Measurements from ENCODE around the gene INSR.
"Not testable (repeated sequence)": the region's sequence is repeated elsewhere in the genome, so short reads cannot be mapped to it uniquely, and the experiment has no call there.

The INSR gene

DNA sequence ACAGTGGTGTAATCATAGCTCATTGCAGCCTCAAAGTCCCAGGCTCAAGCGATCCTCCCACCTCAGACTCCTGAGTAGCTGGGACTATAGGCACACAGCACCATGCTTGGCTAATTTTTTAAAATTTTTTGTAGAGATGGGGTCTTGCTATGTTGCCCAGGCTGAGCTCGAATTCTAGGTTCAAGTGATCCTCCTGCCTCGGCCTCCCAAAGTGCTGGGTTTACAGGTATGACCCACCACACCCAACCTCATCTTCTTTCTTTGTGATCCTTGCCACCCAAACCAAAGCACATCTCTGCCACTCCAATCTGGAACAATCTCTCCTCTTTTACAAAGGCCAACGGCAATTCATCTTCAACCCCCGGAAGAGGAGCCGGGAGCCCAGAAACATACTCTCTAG lies 38.6 kb downstream of the INSR start:
- no peak for DNase-seq

DNA sequence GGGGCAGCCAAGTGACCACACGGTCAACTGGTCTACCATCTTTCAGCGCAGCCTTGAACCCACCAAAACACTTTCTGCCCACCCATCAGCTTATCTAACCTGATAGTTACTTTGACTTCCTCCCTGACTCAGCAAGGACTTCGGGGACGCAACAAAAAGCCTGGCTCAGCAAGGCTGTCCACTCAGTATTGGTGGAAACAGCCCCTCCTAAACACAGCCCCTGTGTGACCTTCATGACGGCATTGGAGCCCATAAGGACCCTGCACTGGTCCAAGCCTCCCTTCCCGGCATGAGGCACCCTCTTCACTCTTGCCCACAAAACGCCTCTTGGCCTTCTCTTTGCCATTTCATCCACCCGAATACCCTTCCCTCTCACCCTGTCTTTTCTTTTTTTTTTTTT lies 39.1 kb downstream of the INSR start:
- no peak for DNase-seq

DNA sequence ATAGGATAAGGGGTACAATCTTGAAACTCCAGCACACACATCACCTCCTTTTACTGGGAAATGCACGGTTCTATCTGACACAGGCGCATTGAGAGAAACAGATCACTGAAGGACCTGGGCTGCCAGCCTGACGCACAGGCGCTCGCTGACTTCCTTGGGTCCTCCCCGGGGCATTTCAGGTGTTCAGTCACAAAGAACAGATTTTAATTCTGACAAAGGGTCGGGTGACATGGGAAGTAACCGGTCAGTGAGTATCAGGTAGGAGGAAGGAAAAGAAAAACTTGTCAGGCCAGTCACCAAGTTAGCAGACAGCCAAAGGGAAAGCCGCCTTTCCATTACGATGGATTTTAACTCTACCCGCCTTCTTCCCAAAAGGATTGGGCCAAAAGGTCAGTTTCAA lies 39.6 kb downstream of the INSR start:
- DNase-seq, result no peak

GRCh38 chr19:7252364-7252763 lies 41.9 kb downstream of the INSR start:
- DNase-seq, result no peak

DNA sequence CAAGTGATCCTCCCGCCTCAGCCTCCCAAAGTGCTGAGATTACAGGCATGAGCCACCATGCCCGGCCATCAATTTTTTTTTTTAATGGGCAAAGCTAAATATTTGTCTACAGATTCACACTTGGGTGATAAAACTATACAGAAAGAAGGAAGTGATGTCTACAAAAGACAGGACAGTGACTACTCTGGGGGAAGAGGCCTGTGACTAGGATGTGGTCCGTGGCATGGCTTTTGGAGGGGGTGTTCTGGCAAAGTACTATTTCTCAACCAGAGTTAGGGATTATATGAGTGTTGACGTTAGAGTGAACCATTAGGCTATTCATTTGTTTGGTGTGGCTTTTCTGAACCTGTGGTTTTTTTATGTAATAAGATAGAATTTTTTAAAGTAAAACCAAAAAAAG lies 42.7 kb downstream of the INSR start:
- DNase-seq, result no peak

- no peak for DNase-seq
Observed at GRCh38 chr19:7250951-7251350, 43.3 kb downstream of the INSR start.

- no peak for DNase-seq
Observed at GRCh38 chr19:7250057-7250596, 44.1 kb downstream of the INSR start.

GRCh38 chr19:7247155-7247554 lies 47.1 kb downstream of the INSR start:
- no peak for DNase-seq

DNA sequence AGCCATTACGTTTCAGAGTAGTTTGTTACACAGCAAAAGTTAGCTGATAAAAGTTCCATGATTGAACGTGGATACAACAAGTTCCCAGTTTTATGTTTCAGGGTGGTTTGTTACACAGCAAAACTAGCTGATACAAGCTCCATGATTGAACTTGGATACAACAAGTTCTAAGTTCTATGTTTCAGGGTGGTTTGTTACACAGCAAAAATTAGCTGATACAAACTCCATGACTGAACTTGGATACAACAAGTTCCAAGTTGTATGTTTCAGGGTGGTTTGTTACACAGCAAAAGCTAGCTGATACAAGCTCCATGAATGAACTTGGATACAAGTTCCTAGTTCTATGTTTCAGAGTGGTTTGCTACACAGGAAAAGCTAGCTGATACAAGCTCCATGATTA lies 47.6 kb downstream of the INSR start:
- DNase-seq, result no peak

GRCh38 chr19:7242601-7243258 lies 51.5 kb downstream of the INSR start:
- DNase-seq, result no peak

DNA sequence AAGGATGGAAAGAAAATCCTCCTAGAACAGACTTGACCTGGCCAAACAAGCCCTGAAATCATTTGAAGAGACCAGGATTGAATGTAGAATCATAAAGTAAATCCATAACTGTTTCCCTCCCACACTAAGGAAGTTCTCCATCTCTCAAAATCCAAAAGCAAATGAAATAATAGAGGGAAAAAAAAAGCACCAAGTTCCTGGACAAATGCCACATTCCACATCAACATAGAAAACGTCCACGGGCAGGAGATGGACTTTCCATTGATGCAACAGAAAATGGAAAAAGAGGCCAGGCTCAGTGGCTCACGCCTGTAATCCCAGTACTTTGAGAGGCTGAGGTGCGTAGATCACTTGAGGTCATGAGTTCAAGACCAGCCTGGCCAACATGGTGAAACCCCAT lies 56.2 kb downstream of the INSR start:
- DNase-seq, result no peak

GRCh38 chr19:7236153-7236552 lies 58.1 kb downstream of the INSR start:
- DNase-seq, result no peak

- DNase-seq, result no peak
Observed at GRCh38 chr19:7230826-7231225, 63.4 kb downstream of the INSR start.

DNA sequence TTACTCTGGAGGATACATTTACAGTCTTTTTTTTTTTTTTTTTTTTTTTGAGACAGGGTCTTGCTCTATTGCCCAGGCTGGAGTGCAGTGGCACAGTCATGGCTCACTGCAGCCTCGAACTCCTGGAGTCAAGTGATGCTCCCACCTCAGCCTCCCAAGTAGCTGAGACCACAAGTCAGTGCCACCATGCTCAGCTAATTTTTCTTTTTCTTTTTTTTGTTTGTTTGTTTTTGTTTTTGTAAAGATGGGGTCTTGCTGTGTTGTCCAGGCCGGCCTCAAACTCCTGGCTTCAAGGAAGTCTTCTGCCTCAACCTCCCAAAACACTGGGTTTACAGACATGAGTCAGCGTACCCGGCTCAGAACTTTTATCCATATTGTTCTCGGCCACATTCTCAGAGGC lies 64.5 kb downstream of the INSR start:
- DNase-seq, result no peak

- DNase-seq, result no peak
Observed at GRCh38 chr19:7228935-7229541, 65.2 kb downstream of the INSR start.

DNA sequence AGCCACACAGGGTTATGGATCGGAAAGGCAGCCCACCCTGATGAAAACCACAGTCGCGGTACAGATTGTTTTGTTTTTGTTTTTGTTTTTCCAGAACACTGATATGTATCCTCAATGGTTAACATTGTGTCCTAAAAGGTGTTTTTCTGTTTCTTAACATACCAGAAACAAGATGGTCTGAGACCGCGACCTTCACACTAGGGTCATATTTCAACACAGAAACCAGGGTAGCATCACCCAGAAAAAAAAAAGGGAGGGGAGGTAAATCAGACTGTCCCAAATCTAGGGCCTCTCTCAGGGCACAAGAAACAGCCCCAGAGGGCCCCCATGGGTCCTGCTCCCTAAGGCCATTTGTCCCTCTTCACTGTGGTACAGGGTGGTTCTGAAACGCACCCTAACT lies 66.5 kb downstream of the INSR start:
- DNase-seq, result no peak

DNA sequence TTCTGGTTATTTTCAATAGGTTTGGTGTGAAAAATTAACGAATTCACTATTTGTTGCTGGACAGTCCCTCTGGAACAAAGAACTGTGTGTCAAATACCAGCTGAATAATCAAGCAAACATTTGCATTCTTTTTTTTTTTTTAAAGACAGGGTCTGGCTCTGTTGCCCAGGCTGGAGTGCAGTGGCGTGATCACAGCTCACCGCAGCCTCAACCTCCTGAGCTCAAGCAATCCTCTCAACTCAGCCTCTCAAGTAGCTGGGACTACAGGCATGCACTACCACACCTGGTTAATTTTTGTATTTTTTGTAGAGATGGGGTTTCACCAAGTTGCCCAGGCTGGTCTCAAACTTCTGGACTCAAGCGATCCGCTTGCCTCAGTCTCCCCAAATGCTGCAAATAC lies 67.1 kb downstream of the INSR start:
- DNase-seq, result not testable (repeated sequence)

DNA sequence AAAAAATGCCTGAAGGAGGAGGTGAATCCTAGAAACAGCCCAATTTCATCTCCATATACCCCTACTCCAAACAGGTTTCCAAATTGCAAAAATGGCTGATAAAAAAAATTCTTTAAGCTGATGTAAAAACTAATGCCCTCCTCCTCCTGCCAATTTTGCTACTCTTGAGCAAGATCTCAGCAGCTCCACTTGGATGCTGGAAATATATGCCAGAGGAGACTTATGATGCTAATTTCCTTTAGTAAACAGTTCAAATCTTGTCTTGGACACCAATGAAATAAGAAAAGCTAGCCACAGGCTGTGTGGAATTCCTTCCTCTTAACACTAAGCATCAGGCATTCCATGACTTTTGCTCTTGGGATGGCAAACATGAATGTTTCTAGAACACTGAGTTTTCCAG lies 67.5 kb downstream of the INSR start:
- DNase-seq, result no peak

DNA sequence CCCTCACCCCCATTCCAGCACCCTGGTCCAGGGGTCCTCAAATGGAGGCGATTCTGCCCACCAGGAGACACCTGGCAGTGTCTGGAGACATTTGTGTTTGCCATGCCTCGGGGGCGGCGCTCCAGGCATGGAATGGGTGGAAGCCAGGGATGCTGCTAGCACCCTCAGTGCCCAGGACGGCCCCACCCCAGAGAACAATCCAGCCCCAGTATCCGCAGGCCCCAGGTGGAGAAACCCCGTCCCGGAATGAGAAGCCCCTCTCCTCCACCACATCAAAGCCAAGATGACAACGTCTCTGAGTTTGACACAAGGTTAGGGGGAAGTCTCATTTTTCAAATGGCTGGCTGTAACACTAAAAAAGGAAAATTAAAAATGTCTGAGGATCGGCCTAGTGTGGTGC lies 68.5 kb downstream of the INSR start:
- no peak for DNase-seq

DNA sequence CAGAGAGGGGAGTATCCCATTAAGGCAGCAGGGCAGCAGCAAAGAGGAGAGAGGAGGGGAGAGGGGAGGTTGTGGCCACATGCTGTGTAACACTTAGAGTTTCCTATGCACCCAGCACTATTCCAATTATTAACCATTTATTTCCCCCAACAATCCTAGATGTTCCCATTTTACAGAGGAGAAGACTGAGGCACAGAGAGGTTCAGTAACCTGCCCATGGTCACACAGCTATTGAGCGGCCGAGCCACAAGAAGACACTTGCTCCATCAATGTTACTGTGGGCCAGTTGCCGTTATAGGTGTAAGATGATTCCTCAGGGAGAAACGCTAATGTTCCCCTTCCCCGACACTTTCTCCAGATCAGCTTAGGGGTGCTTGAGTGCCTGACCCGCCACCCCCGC lies 69.2 kb downstream of the INSR start:
- no peak for DNase-seq

- no peak for DNase-seq
Observed at GRCh38 chr19:7224209-7224686, 70.0 kb downstream of the INSR start.

GRCh38 chr19:7223429-7223828 lies 70.8 kb downstream of the INSR start:
- DNase-seq, result no peak

- no peak for DNase-seq
Observed at GRCh38 chr19:7219056-7219455, 75.2 kb downstream of the INSR start.

GRCh38 chr19:7217861-7218260 lies 76.4 kb downstream of the INSR start:
- no peak for DNase-seq

- no peak for DNase-seq
Observed at GRCh38 chr19:7216373-7216902, 77.8 kb downstream of the INSR start.

Measured in stimulated activated CD8-positive, alpha-beta memory T cell treated with anti-CD3 and anti-CD28 coated beads, Interleukin-4, amount 100 ng/mL, for 48 hours (primary cell).